K562 (cell line): ENCODE results near the gene C2. TPM values are rescaled to one million over a fixed set of nuclear protein-coding genes. Genes with fewer than 3 reads are reported as not detected.
A peak's percentile ranks its signal among the peaks of the same experiment; 100 is the strongest.

ENCODE experiments used
- CAMTA2 ChIP-seq: fragments of 250-450 bp; sonication (Bioruptor Pico); conservative IDR thresholded peaks from 2 replicates; pipeline ENCODE4 v1.5.1; 2022
- ELF4 ChIP-seq: fragments of 450-650 bp; formaldehyde crosslinking; IDR thresholded peaks from 2 replicates; pipeline ENCODE4 v1.4.0; 2022; ENCODE audit warnings: missing genetic modification characterization
- MTF1 ChIP-seq: fragments of 250-450 bp; sonication (Bioruptor Pico); IDR thresholded peaks from 2 replicates; pipeline ENCODE4 v1.9.0; 2021; ENCODE audit warnings: moderate library complexity, mild to moderate bottlenecking, inconsistent platforms, borderline replicate concordance
- NCOA4 ChIP-seq: fragments of 450-650 bp; IDR thresholded peaks from 2 replicates; pipeline ENCODE4 v1.6.1; 2018; ENCODE audit warnings: mild to moderate bottlenecking; ENCODE audit not compliant: partially characterized antibody
- SNAPC5 ChIP-seq: fragments of 250-450 bp; sonication (Bioruptor Pico); IDR thresholded peaks from 2 replicates; pipeline ENCODE4 v1.8.0; 2021; ENCODE audit warnings: moderate library complexity, mild to moderate bottlenecking, inconsistent platforms
- SRSF1 ChIP-seq: fragments of 200-400 bp; formaldehyde crosslinking; IDR thresholded peaks from 2 replicates; pipeline ENCODE4 v1.6.1; 2017; ENCODE audit warnings: mild to moderate bottlenecking, low read depth, low read length, moderate library complexity
- ZKSCAN1 ChIP-seq: fragments of 150-350 bp; IDR thresholded peaks from 2 replicates; pipeline ENCODE4 v1.6.1; 2016; ENCODE audit warnings: low read depth, low read length
- ZNF766 ChIP-seq: fragments of 200-800 bp; sonication (Bioruptor generic); conservative IDR thresholded peaks from 2 replicates; pipeline ENCODE4 v1.6.1; 2016; ENCODE audit warnings: missing genetic modification characterization, missing compliant biosample characterization
- polyA plus RNA-seq, 8 experiments: library from polyadenylated mRNA; depleted of rRNA in 4 of 8; stranded (reverse) in 5 of 8; unstranded in 3 of 8; fragments of >200 nt; fragmentation: Nextera tagmentation in 2 of 8; fragmentation: Illumina TruSeq in 1 of 8; extraction: Ambion mirVana in 2 of 8; extraction: Trizol in 1 of 8; gene quantifications; 2 replicates each; pipeline versions ENCODE4 v1.2.1 to v1.2.3, GENCODE V29; 2011 to 2014; ENCODE audit warnings: inconsistent platforms in 1 of 8, missing spikeins in 1 of 8
- total RNA-seq, 7 experiments: library from RNA; depleted of rRNA in 6 of 7; stranded (reverse); fragments of >200 nt in 6 of 7; fragmentation: Illumina TruSeq in 2 of 7; extraction: Trizol in 2 of 7; gene quantifications; 2 replicates each; pipeline versions ENCODE4 v1.2.1 to v1.2.3, GENCODE V29; 2011 to 2021; ENCODE audit warnings: low replicate concordance in 1 of 7
- TF ChIP-seq, protein P1 (sequence below), 2 experiments: IDR thresholded peaks in 1 of 2; conservative IDR thresholded peaks in 1 of 2; 2 replicates each; pipeline ENCODE4 v1.6.1; 2016; ENCODE audit warnings: low read depth in 2 of 2, mild to moderate bottlenecking in 1 of 2, missing compliant biosample characterization in 1 of 2, missing genetic modification characterization in 1 of 2, moderate library complexity in 1 of 2
- TF ChIP-seq, protein P2 (sequence below): fragments of 450-650 bp; IDR thresholded peaks from 2 replicates; pipeline ENCODE4 v1.6.1; 2016; ENCODE audit warnings: mild to moderate bottlenecking, moderate library complexity

The C2 gene
- total and polyA plus RNA-seq, 9 of the 15 experiments (the other 6 are each of a cell fraction or from before 2014, with no cell fraction given): 0.05 to 1.1 (median 0.39) TPM; not detected in 1

- TF ChIP-seq NCOA4: peak; percentile 59
- no peak for TF ChIP-seq SNAPC5 (CRISPR knock-in tag)
- peak; percentile 62; the same call in 1 of the 2 replicates for TF ChIP-seq ELF4 (CRISPR knock-in tag)
- no peak for TF ChIP-seq SRSF1
- TF ChIP-seq ZKSCAN1: no peak; the same call in 1 of the 2 replicates
- no peak for TF ChIP-seq CAMTA2 (CRISPR knock-in tag)
- no peak for TF ChIP-seq MTF1 (CRISPR knock-in tag)
- TF ChIP-seq, protein P1, sequence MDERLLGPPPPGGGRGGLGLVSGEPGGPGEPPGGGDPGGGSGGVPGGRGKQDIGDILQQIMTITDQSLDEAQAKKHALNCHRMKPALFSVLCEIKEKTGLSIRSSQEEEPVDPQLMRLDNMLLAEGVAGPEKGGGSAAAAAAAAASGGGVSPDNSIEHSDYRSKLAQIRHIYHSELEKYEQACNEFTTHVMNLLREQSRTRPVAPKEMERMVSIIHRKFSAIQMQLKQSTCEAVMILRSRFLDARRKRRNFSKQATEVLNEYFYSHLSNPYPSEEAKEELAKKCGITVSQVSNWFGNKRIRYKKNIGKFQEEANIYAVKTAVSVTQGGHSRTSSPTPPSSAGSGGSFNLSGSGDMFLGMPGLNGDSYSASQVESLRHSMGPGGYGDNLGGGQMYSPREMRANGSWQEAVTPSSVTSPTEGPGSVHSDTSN (CRISPR knock-in tag; IDR thresholded peaks at IDR 0.05; ENCODE audit: low read depth): no peak
- TF ChIP-seq, protein P1 (tag; conservative IDR thresholded peaks at IDR 0.05; ENCODE audit: low read depth): peak; percentile 21; the same call in 1 of the 2 replicates
- TF ChIP-seq, protein P2, sequence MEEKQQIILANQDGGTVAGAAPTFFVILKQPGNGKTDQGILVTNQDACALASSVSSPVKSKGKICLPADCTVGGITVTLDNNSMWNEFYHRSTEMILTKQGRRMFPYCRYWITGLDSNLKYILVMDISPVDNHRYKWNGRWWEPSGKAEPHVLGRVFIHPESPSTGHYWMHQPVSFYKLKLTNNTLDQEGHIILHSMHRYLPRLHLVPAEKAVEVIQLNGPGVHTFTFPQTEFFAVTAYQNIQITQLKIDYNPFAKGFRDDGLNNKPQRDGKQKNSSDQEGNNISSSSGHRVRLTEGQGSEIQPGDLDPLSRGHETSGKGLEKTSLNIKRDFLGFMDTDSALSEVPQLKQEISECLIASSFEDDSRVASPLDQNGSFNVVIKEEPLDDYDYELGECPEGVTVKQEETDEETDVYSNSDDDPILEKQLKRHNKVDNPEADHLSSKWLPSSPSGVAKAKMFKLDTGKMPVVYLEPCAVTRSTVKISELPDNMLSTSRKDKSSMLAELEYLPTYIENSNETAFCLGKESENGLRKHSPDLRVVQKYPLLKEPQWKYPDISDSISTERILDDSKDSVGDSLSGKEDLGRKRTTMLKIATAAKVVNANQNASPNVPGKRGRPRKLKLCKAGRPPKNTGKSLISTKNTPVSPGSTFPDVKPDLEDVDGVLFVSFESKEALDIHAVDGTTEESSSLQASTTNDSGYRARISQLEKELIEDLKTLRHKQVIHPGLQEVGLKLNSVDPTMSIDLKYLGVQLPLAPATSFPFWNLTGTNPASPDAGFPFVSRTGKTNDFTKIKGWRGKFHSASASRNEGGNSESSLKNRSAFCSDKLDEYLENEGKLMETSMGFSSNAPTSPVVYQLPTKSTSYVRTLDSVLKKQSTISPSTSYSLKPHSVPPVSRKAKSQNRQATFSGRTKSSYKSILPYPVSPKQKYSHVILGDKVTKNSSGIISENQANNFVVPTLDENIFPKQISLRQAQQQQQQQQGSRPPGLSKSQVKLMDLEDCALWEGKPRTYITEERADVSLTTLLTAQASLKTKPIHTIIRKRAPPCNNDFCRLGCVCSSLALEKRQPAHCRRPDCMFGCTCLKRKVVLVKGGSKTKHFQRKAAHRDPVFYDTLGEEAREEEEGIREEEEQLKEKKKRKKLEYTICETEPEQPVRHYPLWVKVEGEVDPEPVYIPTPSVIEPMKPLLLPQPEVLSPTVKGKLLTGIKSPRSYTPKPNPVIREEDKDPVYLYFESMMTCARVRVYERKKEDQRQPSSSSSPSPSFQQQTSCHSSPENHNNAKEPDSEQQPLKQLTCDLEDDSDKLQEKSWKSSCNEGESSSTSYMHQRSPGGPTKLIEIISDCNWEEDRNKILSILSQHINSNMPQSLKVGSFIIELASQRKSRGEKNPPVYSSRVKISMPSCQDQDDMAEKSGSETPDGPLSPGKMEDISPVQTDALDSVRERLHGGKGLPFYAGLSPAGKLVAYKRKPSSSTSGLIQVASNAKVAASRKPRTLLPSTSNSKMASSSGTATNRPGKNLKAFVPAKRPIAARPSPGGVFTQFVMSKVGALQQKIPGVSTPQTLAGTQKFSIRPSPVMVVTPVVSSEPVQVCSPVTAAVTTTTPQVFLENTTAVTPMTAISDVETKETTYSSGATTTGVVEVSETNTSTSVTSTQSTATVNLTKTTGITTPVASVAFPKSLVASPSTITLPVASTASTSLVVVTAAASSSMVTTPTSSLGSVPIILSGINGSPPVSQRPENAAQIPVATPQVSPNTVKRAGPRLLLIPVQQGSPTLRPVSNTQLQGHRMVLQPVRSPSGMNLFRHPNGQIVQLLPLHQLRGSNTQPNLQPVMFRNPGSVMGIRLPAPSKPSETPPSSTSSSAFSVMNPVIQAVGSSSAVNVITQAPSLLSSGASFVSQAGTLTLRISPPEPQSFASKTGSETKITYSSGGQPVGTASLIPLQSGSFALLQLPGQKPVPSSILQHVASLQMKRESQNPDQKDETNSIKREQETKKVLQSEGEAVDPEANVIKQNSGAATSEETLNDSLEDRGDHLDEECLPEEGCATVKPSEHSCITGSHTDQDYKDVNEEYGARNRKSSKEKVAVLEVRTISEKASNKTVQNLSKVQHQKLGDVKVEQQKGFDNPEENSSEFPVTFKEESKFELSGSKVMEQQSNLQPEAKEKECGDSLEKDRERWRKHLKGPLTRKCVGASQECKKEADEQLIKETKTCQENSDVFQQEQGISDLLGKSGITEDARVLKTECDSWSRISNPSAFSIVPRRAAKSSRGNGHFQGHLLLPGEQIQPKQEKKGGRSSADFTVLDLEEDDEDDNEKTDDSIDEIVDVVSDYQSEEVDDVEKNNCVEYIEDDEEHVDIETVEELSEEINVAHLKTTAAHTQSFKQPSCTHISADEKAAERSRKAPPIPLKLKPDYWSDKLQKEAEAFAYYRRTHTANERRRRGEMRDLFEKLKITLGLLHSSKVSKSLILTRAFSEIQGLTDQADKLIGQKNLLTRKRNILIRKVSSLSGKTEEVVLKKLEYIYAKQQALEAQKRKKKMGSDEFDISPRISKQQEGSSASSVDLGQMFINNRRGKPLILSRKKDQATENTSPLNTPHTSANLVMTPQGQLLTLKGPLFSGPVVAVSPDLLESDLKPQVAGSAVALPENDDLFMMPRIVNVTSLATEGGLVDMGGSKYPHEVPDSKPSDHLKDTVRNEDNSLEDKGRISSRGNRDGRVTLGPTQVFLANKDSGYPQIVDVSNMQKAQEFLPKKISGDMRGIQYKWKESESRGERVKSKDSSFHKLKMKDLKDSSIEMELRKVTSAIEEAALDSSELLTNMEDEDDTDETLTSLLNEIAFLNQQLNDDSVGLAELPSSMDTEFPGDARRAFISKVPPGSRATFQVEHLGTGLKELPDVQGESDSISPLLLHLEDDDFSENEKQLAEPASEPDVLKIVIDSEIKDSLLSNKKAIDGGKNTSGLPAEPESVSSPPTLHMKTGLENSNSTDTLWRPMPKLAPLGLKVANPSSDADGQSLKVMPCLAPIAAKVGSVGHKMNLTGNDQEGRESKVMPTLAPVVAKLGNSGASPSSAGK: no peak
- TF ChIP-seq ZNF766 (CRISPR knock-in tag): peak; percentile 41; the same call in 1 of the 2 replicates
Observed at GRCh38 chr6:31969712-31970603, 42.4 kb downstream of the C2 start (continued).
